GM06990 (cell line): ENCODE data around the gene NECTIN3.

Source experiments
- DNase-seq: peaks from one replicate; pipeline ENCODE4 v3.0.0-alpha.2; 2011; ENCODE audit not compliant: insufficient read length; ENCODE audit errors: extremely low read depth
- H3K27me3 ChIP-seq: replicated peaks from 2 replicates; pipeline ENCODE4 v1.6.0; 2011; ENCODE audit warnings: low read length; ENCODE audit not compliant: control insufficient read depth, insufficient read depth
- H3K36me3 ChIP-seq: 2 replicates; pipeline ENCODE4 v1.5.1; 2011; ENCODE audit warnings: low read length; ENCODE audit not compliant: control insufficient read depth, insufficient read depth
- H3K4me3 ChIP-seq: replicated peaks from 2 replicates; pipeline ENCODE4 v1.5.1; 2011; ENCODE audit warnings: low read depth, mild to moderate bottlenecking, control low read depth, low read length
- CTCF ChIP-seq: IDR thresholded peaks from 2 replicates; pipeline ENCODE4 v1.5.1; 2011; ENCODE audit warnings: low read length, control low read depth, mild to moderate bottlenecking, inconsistent platforms; ENCODE audit not compliant: insufficient read depth, poor library complexity, severe bottlenecking

NECTIN3 gene

GRCh38 chr3:111035902-111036301, 35.7 kb upstream of the NECTIN3 start:
- DNase-seq: no peak
- no peak for TF ChIP-seq CTCF
- no peaks in the 10 kb centered on the region for H3K36me3 ChIP-seq
- H3K27me3 ChIP-seq: no peaks in the 10 kb centered on the region
- H3K4me3 ChIP-seq: no peak overlapping the region

DNA sequence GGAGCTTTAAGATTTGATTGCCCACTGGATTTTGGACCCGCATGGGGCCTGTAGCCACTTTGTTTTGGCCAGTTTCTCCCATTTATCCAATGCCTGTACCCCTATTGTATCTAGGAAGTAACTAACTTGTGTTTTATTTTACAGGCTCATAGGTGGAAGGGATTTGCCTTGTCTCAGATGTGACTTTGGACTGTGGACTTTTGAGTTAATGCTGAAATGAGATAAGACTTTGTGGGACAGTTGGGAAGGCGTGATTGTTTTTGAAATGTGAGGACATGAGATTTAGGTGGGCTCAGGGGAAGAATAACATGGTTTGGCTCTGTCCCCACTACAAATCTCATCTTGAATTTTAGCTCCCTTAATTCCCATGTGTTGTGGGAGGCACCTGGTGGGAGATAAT, 30.7 kb upstream of the NECTIN3 start:
- Histone ChIP-seq H3K27me3 (no peaks in the 10 kb centered on the region), H3K4me3 (no peak overlapping the region), H3K36me3 (no peaks in the 10 kb centered on the region)
- no peak for DNase-seq
- TF ChIP-seq CTCF: no peak

GRCh38 chr3:111045564-111045963, 26.1 kb upstream of the NECTIN3 start:
- Histone ChIP-seq H3K36me3 (no peaks in the 10 kb centered on the region), H3K4me3 (no peak overlapping the region), H3K27me3 (no peaks in the 10 kb centered on the region)
- no peak for TF ChIP-seq CTCF
- no peak for DNase-seq

- no peaks in the 10 kb centered on the region for H3K36me3 ChIP-seq
- TF ChIP-seq CTCF: no peak
- H3K4me3 ChIP-seq: no peak overlapping the region
- no peaks in the 10 kb centered on the region for H3K27me3 ChIP-seq
- no peak for DNase-seq
Measured at GRCh38 chr3:111047042-111047441, 24.6 kb upstream of the NECTIN3 start.

DNA sequence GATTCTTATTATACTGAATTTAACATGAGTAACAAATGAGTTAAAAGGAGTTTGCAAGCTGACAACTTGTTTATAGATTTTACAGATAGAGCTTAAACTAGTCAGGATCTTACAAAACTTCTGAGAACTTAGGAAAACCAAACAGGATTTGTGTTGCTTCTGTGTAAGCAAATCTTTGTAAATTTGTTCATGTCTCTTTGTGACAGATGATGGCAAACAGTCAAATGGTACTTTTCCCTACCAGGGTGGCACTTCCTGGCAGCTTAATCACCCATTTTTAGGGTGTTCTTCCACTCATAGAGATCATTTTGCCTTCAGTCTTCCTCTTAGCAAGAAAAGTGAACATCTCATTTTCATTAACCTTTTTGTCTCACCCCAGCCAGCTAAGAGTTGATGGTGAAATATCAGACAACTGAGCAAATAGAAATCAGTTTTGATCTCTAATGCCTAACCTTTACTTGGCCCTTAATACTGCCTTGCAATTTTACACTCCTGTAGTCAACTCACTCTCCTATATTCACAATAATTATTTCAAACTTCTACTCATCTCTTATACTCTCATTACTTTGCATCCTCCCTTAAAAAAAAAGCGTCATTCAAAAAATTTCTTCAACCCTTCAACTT, 23.7 kb upstream of the NECTIN3 start:
- TF ChIP-seq CTCF: no peak
- no peak overlapping the region for H3K4me3 ChIP-seq
- DNase-seq: no peak
- H3K36me3 ChIP-seq: no peaks in the 10 kb centered on the region
- no peaks in the 10 kb centered on the region for H3K27me3 ChIP-seq

DNA sequence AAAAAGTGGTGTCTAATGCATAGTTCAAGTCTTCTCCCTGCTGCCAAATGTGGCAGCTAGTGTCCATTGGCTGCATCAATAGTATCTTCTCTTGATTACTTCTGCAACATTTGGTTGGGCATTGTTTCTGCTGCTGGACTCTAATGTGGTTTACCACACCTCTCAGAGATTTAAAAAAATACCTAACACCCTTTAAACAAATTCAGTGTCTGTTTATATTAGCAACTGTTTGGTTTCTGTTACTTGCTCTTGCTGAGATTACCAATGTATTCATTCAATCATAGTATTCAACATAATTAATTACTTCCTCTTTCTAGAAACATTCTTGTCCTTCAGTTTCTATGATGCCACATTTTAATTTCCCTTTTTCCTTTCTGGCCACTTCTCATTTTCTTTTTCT, 20.3 kb upstream of the NECTIN3 start:
- H3K27me3 ChIP-seq: no peaks in the 10 kb centered on the region
- no peak for DNase-seq
- TF ChIP-seq CTCF: no peak

More for the DNA sequence above, 20.3 kb upstream of the NECTIN3 start:
- Histone ChIP-seq H3K4me3 (no peak overlapping the region), H3K36me3 (no peaks in the 10 kb centered on the region)
